Measurements from ENCODE around the gene SEC24C.

Gene SEC24C

DNA sequence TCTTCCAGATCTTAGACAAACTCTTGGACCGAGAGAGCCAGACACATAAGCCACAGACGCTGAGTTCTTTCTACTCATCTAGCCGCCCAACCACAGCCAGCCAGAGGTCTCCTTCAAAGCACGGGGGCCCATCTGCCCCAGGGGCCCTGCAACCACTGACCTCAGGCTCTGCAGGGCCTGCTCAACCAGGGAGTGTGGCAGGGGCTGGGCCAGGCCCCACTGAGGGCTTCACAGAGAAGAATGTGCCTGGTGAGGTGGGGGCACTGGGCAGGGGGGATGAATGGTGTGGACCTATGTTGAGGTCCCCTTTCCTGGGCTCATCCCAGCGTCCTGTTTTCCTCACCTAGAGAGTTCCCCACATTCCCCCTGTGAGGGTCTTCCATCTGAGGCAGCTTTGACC, 52.6 kb downstream of the SEC24C start:
- no peak for DNase-seq

- no peak for DNase-seq
These were observed 53.3 kb downstream of the SEC24C start for GRCh38 chr10:73797324-73798025.

GRCh38 chr10:73798087-73798486, 53.9 kb downstream of the SEC24C start:
- DNase-seq, result no peak

DNA sequence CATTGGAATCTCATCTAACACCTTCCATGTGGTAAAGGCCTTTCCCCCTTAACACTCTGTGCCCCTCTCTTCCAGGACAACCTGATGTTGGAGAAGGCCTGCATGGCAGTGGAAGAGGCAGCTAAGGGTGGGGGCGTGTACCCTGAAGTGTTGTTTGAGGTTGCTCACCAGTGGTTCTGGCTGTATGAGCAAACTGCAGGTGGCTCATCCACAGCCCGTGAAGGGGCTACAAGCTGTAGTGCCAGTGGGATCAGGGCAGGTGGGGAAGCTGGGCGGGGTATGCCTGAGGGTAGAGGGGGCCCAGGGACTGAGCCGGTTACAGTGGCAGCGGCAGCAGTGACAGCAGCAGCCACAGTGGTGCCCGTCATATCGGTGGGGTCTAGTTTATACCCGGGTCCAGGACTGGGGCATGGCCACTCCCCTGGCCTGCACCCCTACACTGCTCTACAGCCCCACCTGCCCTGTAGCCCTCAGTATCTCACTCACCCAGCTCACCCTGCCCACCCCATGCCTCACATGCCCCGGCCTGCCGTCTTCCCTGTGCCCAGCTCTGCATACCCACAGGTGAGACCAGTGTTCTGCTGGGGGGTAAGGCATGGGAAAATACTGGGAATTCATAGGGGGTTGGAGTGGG, 54.9 kb downstream of the SEC24C start:
- no peak for DNase-seq

DNA sequence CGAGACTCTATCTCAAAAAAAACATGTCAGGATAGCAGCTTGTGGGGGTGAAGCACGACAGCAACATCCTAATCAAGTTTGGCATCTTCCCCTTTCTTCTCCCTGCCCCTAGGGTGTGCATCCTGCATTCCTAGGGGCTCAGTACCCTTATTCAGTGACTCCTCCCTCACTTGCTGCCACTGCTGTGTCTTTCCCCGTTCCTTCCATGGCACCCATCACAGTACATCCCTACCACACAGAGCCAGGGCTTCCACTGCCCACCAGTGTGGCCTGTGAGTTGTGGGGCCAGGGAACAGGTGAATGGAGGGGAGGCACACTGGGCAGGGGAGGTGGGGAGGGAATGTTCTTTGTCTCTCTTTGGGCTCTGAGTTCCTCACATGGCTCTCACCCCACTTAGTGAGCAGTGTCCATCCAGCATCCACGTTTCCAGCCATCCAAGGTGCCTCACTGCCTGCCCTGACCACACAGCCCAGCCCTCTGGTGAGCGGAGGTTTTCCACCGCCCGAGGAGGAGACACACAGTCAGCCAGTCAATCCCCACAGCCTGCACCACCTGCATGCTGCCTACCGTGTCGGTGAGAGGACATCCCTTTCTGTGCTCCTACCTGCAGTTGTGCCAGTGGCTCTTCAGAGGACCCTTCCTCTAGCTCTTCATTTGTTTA, 55.9 kb downstream of the SEC24C start:
- DNase-seq, result no peak

DNA sequence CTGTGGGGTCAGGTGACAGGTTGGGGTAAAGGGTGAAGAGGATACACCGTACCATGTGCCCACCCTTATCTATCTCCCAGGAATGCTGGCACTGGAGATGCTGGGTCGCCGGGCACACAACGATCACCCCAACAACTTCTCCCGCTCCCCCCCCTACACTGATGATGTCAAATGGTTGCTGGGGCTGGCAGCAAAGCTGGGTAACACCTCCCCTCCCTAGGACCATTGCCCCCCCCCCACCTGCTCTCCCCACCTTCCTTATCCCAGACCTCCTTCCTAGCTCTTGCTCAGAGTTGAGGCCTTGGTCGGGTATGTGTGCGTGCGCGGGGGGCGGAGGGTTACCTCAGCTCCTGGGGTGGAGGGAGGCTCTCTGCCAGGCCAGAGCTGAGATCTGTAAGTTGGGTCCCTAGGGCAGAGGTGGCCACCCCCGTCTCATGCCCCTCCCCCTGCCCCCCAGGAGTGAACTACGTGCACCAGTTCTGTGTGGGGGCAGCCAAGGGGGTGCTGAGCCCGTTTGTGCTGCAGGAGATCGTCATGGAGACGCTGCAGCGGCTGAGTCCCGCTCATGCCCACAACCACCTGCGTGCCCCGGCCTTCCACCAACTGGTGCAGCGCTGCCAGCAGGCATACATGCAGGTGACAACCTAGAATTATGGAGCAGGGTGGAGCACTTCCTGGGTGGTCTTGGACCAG, 56.5 kb downstream of the SEC24C start:
- no peak for DNase-seq

GRCh38 chr10:73801253-73801590, 57.0 kb downstream of the SEC24C start:
- DNase-seq, result no peak

DNA sequence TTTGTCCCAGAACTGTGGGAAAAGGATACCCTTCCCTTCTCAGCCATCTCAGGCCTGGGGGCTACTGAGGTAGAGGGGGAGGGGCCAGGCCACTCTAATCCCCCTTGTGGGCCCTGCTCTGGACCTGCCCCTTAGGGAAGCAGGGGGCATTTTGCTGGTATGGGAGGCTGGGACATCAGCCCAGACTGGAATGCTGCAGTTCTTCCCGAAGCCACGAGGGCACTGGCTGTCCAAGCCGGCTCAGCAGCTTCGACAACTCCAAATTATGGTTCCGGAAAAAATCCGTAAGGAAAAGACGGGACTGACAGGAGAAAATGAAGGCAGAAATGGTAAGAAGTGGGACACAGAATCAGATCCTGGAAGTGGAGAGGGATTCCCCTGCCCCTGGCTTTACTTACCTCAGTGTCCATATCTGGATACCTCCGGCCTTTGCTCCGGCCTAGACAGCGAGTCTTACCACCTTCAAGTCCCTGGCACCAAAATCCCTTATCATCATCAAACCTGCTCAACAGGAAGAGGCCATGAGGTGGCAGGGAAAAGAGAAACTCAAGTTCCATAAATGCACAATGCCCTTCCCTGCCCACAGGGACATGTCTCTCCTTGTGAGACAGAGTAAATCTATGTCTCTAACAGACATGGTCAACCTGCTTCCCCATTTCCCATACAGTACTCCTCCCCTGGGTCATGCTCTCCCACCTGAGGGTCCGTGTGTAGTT, 58.3 kb downstream of the SEC24C start:
- DNase-seq, result no peak

- DNase-seq, result no peak
These were observed 59.6 kb downstream of the SEC24C start for GRCh38 chr10:73803680-73804286.

DNA sequence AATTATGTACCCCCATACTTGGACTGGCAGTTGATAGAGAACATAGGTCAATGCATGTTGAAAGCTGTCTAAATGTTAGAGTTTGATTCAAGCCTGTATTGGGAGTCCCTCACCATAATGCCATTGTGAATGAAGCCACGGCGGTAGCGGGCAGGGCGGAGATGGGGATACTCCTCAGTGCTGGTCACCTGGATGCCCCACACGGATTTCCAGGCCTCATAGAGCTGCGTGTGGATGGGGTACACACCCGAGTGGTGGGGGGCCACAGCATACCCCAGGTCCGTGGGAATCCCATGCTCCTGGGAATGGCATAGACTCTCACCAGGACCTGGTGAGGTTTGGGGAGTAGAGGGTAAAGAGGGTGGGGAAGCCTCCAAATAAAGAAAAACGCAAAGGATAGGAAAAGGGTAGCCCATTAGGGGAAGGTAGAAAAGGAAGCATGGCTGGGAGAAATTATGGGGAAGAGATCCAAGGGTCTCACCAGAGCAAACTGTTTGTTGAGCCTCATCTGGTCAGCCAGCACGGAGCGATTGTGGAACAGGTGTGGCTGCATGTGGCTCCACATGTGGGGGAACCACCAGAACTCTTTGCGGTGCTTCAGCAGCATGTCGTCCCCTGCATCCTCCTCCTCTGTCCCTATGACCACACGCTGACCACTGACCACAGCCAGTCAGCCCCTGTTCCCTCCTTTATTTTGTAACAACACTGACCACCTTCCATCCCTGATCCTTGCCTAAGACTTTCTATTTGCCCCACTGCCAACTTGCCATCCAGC, 62.2 kb downstream of the SEC24C start:
- no peak for DNase-seq

GRCh38 chr10:73807471-73807870, 63.3 kb downstream of the SEC24C start:
- no peak for DNase-seq

GRCh38 chr10:73808021-73808815, 64.0 kb downstream of the SEC24C start:
- DNase-seq, result no peak

DNA sequence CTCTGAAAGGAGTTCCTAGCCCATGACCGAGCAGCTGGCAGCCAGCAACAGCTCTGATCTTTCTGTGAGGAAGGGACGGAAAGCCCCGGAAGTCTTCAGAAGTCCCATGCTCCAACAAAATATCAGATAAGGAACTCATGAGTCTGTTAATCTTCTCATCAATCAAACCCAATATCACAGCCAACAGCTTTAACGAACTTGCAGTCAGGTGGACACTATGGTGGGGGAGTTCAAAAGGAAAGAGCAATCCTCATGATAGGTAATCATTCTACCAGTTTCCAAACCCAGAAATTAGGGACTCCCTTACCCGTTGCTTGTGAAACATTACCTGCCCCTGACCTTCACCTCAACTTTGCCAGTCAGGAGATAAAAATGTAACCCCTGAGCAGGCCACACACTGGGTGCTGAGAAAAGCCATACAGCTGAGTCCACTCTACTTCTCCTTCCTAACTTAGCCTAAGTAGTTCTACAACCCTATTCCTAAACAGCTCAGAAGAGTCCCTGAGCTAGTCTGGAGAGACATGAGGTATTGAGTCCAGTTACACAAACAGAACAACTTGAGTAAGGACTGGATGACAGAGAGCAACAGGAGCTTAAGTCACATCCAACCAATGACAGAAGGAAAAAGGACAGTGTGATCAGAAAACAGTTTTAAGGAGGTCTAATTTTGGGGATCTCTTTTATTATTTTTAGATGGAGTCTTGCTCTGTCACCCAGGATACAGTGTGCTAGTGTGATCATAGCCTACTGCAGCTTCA, 65.1 kb downstream of the SEC24C start:
- no peak for DNase-seq

DNA sequence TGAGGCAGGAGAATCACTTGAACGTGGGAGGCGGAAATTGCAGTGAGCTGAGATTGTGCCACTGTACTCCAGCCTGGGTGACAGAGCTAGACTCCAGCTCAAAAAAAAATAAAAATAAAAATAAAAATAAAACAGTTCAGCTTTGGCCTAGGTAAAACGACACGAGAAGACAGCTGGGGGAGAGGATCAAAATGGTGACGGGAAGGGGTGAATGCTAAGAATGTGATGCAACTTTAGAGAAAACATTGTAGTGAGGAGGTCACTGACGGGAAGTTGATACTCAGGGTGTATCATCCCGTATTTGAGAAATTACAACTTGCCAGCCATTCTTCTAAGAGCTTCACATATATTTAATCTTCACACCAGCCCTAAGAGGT, 66.2 kb downstream of the SEC24C start:
- no peak for DNase-seq

GRCh38 chr10:73810735-73811465, 66.7 kb downstream of the SEC24C start:
- peak; percentile 53 for DNase-seq

DNA sequence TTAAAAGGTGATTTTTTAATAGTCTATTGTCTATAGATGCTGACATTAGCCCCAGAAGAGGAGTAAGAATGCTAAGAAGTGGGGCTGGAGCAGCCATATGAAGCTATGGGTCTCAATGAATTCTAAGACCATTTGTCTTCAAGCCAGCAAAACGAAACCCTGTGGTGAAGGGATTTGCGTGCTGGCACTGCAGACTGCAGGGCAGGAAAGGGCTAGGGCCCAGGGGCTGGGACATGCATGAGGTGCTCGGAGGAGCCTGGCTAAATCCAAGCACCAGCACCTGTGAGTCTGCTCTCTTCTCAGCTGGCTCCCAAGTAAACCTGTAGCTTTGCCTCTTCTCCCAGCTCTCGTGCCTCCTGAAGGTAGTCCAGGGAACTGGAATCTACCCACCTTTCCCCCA, 68.5 kb downstream of the SEC24C start:
- DNase-seq, result no peak

DNA sequence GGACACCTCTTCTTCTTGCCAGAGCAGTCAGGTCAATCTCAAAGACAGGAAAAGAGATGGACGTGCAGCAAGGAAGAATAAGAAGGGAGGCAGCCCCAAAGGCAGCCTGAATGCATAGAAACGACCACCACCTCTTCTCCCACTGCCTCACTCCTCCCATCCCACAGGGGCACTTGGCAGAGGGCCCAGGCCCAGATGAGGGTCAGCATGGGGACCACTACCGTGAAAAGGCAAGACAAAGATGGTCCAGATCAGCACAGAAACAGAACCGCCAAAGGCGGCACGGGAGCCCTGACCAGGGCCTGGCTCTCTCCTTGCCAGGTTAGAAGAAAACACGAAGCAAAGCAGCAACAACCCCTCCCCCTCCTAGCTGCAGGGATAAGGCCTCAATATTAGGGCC, 69.2 kb downstream of the SEC24C start:
- DNase-seq, result no peak

DNA sequence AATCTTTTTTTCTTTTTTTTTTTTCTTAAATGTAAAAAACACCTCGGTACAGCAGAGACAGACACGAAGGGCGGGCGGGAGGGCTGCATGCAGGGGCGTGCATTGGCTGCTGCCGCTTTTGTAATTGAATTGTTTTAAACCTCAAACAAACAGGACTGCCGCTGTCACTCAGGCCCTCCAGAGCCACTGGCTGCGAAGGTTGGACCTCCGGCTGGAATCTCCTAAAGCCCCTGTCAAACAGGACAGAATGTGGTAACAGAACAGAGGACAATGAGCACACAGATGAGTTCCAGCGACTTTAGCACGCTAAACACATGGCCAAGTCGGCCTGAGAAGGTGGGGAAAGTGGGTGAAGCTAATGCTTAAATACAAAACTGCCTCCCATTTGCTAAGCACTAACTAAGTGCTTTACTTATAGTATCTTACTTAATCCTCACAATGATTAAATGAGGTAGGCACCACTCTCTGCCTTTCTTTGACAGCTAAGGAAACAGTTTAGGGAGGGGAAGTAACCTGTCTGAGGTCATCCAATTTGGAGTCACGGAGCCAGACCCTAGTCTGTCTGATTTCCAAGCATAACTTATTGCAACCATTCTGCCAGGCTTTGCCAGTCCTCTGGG, 70.2 kb downstream of the SEC24C start:
- DNase-seq, result no peak

All from activated CD8-positive, alpha-beta memory T cell treated with anti-CD3 and anti-CD28 coated beads, Interleukin-2, amount 50 U/mL, for 4 hours (primary cell).